ENCODE results near the gene POLD1.
A peak's percentile ranks its signal among the peaks of the same experiment; 100 is the strongest.
"Not testable (repeated sequence)": the region's sequence is repeated elsewhere in the genome, so short reads cannot be mapped to it uniquely, and the experiment has no call there.

Gene POLD1

DNA sequence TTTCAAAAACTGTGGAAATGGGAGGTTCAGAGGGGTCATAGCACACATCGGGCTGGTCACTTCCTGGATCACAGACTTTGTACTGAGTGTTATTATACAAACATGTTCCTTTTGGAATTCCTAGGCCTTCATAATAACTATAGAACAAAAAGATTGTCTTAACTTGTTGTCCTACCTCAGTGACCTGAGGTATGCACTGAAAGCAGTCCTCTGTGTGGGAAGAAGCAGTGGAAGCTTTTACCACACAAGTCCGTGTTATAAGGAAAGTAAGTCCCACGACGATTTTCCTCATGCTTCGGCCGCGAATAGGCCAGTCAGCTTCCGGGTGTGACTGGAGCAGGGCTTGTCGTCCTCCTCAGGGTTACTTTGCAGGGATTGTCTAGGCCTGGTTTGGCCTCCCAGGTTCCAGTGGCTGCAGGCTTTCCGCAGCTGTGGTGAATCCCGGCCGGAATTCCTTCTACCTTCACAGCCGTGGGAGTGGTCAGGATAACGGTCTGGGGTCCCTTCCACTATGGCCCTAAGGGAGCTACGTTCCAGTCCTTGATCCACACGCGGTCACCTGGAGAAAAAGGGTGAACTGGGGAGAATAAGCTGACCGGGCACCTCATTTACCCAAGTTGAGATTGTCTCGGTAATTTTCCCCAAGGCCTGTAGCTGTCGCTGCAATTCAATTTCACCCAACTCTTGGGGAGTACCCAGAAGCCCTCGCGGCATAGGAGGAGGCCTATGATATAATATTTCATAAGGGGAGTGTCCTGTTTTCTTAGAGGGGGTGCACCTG lies 34.7 kb upstream of the POLD1 start:
- peak overlapping the region in 1 of 2 donors; percentile 28 for H3K27ac ChIP-seq
- TF ChIP-seq, protein P1, sequence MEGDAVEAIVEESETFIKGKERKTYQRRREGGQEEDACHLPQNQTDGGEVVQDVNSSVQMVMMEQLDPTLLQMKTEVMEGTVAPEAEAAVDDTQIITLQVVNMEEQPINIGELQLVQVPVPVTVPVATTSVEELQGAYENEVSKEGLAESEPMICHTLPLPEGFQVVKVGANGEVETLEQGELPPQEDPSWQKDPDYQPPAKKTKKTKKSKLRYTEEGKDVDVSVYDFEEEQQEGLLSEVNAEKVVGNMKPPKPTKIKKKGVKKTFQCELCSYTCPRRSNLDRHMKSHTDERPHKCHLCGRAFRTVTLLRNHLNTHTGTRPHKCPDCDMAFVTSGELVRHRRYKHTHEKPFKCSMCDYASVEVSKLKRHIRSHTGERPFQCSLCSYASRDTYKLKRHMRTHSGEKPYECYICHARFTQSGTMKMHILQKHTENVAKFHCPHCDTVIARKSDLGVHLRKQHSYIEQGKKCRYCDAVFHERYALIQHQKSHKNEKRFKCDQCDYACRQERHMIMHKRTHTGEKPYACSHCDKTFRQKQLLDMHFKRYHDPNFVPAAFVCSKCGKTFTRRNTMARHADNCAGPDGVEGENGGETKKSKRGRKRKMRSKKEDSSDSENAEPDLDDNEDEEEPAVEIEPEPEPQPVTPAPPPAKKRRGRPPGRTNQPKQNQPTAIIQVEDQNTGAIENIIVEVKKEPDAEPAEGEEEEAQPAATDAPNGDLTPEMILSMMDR (IDR thresholded peaks at IDR 0.05): no peak
- DNase-seq (ENCODE audit: low spot score): no peak
- H3K4me3 ChIP-seq: no peak overlapping the region

DNA sequence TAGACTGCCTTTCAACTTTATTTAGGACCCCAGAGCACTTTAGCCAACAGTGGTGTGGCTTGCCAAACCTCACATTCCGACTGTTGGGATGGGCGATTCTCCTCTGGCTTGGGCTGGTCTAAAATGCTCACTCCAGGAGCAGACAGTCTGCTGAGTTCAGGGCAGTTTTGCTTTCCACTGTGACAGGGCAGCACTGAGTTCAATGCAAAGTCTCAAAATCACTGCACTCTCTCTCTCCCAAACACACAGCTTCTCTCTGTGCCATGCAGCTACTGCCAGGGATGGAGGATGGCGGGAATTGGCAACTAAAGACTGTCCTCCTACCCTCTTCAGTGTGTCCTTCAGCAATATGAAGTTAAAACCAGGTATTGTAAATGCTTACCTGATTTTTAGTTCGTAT lies 31.9 kb upstream of the POLD1 start:
- TF ChIP-seq, protein P1 (IDR thresholded peaks at IDR 0.05): no peak
- Histone ChIP-seq H3K27ac (no peak overlapping the region), H3K4me3 (no peak overlapping the region)
- no peak for DNase-seq (ENCODE audit: low spot score)

DNA sequence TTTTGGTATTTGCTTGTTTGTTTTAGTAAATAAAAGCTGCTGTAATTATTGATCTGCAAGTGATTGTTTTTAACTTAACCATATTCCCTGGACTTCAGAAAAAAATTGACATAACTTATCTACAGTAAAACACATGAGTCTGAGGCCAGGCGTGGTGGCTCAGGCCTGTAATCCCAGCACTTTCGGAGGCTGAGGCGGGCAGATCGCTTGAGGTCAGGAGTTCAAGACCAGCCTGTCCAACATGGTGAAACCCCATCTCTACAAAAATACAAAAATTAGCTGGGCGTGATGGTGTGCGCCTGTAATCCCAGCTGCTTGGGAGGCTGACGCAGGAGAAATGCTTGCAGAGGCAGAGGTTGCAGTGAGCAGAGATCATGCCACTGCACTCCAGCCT lies 30.7 kb upstream of the POLD1 start:
- H3K27ac ChIP-seq; H3K4me3 ChIP-seq; DNase-seq (ENCODE audit: low spot score): not testable (repeated sequence)

DNA sequence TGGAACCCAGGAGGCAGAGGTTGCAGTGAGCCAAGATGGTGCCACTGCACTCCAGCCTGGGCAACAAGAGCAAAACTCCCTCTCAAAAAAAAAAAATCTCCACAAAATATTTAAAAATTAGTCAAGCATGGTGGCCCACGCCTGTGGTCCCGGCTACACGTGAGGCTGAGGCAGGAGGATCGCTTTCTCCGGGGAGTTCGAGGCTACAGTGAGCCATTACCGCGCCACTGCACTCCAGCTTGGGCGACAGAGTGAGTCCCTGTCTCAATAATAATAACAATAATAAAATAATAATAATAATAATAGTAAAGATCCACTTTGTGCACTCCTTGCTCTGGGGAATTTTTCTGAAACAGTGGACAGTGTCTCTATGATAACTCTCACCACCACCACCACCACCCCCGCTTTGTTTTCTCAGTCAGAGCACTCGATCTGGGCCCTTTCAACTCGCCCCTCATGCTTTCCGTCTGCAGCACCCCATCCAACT lies 27.4 kb upstream of the POLD1 start:
- peak overlapping the region; percentile 71 for H3K4me3 ChIP-seq
- TF ChIP-seq, protein P1 (IDR thresholded peaks at IDR 0.05): no peak
- DNase-seq (ENCODE audit: low spot score): no peak
- H3K27ac ChIP-seq: no peak overlapping the region

DNA sequence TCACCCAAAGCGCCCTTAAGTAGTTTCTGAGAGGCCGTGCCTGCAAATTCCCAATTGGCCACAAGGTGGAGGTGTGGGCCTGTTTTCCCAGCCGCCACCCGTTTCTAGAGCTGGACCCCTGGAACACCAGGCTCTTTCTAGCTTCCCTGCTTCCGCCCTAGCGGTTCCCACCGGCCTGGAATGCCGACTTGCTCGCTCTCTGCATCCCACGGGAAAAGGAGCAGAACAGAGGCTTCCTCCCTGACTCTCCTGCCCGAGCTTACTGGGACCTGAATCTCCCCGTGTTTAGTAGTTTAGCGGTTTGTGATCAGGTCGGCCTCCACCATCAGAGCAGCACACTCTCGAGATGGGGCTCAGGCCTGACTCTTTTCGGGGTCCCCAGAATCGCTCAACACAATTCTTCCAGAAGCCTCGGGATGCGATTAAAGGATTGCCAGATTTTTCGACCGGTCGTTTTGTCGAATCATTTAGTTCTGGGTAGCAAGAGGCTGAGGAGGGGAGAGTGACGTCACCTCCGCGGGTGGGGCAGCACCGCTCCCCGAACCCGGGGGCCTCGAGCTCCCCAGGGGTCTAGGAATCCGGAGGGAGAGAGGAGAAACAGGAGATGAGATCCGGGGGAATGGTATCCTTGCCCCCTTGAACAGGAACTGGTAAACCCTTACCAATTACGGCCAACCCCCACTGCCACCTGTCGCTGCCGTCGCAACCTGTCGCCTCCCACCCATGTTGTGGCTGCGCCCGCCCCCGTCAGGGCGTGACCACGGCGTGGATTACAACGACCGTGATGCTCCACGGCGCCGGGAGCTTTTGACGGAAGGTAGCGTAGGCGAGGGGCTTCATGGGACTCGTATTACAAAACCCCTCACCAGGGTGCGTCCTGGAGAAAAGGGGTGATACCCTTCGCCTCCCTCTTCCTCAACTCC lies 26.7 kb upstream of the POLD1 start:
- TF ChIP-seq, protein P1 (IDR thresholded peaks at IDR 0.05): peak; percentile 97
- Histone ChIP-seq H3K27ac (peak overlapping the region; percentile 84 to 85), H3K4me3 (peak overlapping the region; percentile 71)
- DNase-seq (ENCODE audit: low spot score): no peak

DNA sequence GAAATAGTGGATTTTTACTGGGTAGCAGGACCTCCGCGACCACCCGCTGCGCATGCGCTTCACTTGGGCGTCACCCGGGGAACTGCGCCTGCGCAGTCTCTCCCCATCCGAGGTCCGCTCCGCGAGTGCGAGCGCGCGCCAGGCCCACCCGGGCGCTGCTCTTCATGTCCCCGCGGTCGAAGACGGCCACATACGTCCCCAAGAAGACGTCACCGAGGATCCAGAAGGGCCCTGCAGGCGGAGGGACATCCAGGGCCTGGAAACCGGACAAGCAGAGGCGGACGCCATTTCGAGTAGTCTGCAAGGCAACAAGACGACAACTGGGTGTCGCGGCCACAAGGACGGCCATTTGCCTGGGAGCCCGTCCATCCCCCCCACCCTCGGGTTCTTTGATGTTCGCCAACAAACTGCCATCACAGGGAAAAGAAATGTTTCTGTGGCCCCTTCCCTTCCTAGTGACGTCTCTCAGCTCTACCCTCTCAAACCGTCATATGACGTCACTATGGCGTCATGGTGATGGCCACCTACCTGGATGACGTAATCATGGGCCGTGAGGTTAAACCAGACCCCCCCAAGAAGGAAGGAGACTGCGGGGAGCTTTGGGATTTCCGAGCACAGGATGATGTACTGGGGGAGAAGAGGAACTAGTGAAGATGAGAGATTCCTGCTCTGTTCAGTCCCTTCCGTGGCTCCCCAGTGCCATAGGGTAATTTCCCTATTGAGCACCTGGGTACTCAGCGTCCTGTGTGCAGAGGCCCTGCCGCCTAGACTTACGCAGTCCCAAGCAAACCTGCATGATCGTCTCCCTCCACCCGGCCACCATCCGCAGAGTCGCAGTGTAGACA lies 25.4 kb upstream of the POLD1 start:
- DNase-seq (ENCODE audit: low spot score): no peak
- TF ChIP-seq, protein P1 (IDR thresholded peaks at IDR 0.05): no peak
- Histone ChIP-seq H3K27ac (peak overlapping the region; percentile 84 to 85), H3K4me3 (peak overlapping the region; percentile 71)

Data from coronary artery (tissue), 2 donors.